ENCODE results near the gene PDGFD. TPM values are rescaled to one million over a fixed set of nuclear protein-coding genes. Genes with fewer than 3 reads are reported as not detected.

Gene PDGFD
- total RNA-seq, 1 donor from 2014 or later, result 2.2 TPM

DNA sequence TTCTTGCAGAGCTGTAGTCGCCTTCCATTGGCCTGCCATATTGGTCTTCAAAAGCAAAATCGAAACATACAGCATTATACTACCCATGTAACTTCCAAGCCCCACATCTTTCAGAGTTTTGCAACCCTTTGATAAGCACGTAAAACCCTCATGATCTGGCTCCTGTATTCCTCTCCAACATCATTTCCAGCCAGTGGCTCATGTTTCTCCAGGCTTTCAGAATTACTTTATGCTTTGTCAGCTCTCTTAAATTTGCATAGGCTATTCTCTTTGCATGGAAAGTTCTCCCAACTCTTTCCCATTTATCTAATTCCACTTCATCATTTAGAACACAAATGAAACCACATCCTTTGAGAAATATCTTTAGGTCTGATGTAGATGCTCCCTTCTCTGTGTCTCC lies 195.3 kb downstream of the PDGFD start:
- Mint-ChIP-seq H3K9me3 (ENCODE audit: unreplicated experiment) (no peaks in the 10 kb centered on the region), H3K4me3 (ENCODE audit: unreplicated experiment) (no peak overlapping the region), H3K4me1 (ENCODE audit: unreplicated experiment) (peaks cover 1% of the 10 kb centered on the region), H3K27me3 (ENCODE audit: unreplicated experiment) (peaks cover 6% of the 10 kb centered on the region), H3K36me3 (ENCODE audit: unreplicated experiment) (no peaks in the 10 kb centered on the region), H3K27ac (ENCODE audit: unreplicated experiment) (no peak overlapping the region)
- DNase-seq (ENCODE audit: extremely low spot score, unreplicated experiment), result no peak
- TF ChIP-seq, protein P1, sequence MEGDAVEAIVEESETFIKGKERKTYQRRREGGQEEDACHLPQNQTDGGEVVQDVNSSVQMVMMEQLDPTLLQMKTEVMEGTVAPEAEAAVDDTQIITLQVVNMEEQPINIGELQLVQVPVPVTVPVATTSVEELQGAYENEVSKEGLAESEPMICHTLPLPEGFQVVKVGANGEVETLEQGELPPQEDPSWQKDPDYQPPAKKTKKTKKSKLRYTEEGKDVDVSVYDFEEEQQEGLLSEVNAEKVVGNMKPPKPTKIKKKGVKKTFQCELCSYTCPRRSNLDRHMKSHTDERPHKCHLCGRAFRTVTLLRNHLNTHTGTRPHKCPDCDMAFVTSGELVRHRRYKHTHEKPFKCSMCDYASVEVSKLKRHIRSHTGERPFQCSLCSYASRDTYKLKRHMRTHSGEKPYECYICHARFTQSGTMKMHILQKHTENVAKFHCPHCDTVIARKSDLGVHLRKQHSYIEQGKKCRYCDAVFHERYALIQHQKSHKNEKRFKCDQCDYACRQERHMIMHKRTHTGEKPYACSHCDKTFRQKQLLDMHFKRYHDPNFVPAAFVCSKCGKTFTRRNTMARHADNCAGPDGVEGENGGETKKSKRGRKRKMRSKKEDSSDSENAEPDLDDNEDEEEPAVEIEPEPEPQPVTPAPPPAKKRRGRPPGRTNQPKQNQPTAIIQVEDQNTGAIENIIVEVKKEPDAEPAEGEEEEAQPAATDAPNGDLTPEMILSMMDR (IDR thresholded peaks at IDR 0.05), result no peak

DNA sequence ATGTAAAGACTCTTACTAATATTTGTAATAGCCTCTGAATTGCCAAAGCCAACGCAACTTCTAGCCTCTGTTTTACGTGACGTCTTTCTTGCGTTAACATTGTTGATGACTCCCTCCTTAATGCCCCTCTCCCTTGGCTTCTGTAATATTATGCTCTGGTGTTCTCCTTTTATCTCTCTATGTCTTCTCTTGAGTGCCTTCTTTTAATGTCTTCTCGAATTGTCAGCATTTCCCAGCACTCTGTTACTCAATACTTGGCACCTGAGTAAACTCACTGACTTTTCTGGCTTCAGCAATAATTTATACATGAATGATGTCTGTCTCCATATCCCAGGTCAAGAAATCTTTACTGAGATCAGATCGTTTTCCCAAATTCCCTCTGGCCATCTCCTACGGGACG lies 196.0 kb downstream of the PDGFD start:
- Mint-ChIP-seq H3K27me3 (ENCODE audit: unreplicated experiment) (peaks cover 6% of the 10 kb centered on the region), H3K9me3 (ENCODE audit: unreplicated experiment) (no peaks in the 10 kb centered on the region), H3K36me3 (ENCODE audit: unreplicated experiment) (no peaks in the 10 kb centered on the region), H3K4me3 (ENCODE audit: unreplicated experiment) (no peak overlapping the region), H3K27ac (ENCODE audit: unreplicated experiment) (no peak overlapping the region), H3K4me1 (ENCODE audit: unreplicated experiment) (peaks cover 1% of the 10 kb centered on the region)
- DNase-seq (ENCODE audit: extremely low spot score, unreplicated experiment), result no peak
- TF ChIP-seq, protein P1 (IDR thresholded peaks at IDR 0.05), result no peak

DNA sequence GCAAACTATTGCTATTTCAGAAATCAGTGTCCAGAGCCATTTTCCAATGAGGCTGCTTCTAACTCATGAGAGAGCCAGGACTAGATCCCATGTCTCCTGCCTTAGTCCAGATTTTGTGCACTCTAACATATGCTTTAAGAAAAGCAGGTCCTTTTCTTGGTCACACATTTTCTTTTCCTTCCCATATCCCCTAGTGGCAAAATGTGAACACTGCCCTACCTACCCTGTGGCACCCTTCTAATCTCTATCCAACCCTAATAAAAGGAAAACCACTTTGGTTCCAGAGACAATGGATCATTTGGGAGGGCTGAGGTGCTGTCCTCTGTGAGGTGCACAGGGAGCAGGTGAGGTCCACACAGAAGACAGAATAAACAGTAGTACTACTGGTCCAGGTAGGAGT lies 199.6 kb downstream of the PDGFD start:
- no peak for DNase-seq (ENCODE audit: extremely low spot score, unreplicated experiment)
- TF ChIP-seq, protein P1 (IDR thresholded peaks at IDR 0.05), result no peak
- no peaks in the 10 kb centered on the region for H3K9me3 Mint-ChIP-seq (ENCODE audit: unreplicated experiment)
- no peak overlapping the region for H3K4me3 Mint-ChIP-seq (ENCODE audit: unreplicated experiment)
- peaks cover 6% of the 10 kb centered on the region for H3K27me3 Mint-ChIP-seq (ENCODE audit: unreplicated experiment)
- H3K4me1 Mint-ChIP-seq (ENCODE audit: unreplicated experiment), result peaks cover 8% of the 10 kb centered on the region
- H3K27ac Mint-ChIP-seq (ENCODE audit: unreplicated experiment), result no peak overlapping the region
- no peaks in the 10 kb centered on the region for H3K36me3 Mint-ChIP-seq (ENCODE audit: unreplicated experiment)

DNA sequence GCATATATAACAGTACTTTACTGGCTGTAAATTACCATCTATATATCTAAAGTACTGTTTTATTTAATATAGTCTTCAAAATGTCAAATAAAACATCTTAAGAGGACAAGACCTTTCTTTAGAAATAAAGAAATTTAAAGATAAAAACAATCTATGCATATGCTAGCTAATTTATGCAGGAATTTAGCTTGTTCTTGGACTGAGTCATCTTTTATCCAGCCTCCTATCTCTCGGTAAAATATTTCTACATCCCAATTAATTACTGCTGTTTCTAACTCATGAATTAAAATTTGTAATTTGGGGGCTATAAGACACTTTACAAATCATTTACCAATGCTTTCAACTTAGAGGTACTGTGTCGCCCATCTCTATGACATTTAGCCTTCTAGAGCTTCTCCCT lies 200.3 kb downstream of the PDGFD start:
- peaks cover 6% of the 10 kb centered on the region for H3K27me3 Mint-ChIP-seq (ENCODE audit: unreplicated experiment)
- H3K4me1 Mint-ChIP-seq (ENCODE audit: unreplicated experiment), result peaks cover 11% of the 10 kb centered on the region
- TF ChIP-seq, protein P1 (IDR thresholded peaks at IDR 0.05), result no peak
- H3K9me3 Mint-ChIP-seq (ENCODE audit: unreplicated experiment), result no peaks in the 10 kb centered on the region
- H3K4me3 Mint-ChIP-seq (ENCODE audit: unreplicated experiment), result no peak overlapping the region
- no peak overlapping the region for H3K27ac Mint-ChIP-seq (ENCODE audit: unreplicated experiment)
- no peaks in the 10 kb centered on the region for H3K36me3 Mint-ChIP-seq (ENCODE audit: unreplicated experiment)
- no peak for DNase-seq (ENCODE audit: extremely low spot score, unreplicated experiment)

DNA sequence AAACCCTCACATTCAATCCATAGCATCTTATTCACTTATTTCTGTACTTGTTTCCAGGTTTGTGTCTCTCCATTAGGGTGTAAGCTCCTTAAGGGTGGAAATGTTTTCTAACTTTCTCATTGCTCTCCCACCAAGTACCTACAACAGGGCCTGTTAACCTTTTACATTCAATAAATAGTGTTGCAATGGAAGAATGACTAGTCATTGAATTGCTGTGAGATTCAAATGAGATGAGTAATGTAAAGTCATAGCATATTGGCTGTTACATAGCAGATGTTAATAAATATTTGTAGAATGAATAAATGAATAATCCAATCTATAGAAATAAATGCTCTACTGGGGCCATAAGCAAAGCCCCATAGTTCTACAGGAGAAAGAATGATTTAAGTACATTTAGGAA lies 202.9 kb downstream of the PDGFD start:
- Mint-ChIP-seq H3K36me3 (ENCODE audit: unreplicated experiment) (no peaks in the 10 kb centered on the region), H3K27me3 (ENCODE audit: unreplicated experiment) (no peaks in the 10 kb centered on the region), H3K4me3 (ENCODE audit: unreplicated experiment) (no peak overlapping the region), H3K4me1 (ENCODE audit: unreplicated experiment) (peaks cover 13% of the 10 kb centered on the region), H3K9me3 (ENCODE audit: unreplicated experiment) (no peaks in the 10 kb centered on the region), H3K27ac (ENCODE audit: unreplicated experiment) (no peak overlapping the region)
- no peak for DNase-seq (ENCODE audit: extremely low spot score, unreplicated experiment)
- TF ChIP-seq, protein P1 (IDR thresholded peaks at IDR 0.05), result no peak

All from osteocyte (in vitro differentiated cells).